AML-193 (cell line): ENCODE measurements around the gene NODAL.

ENCODE experiments used
- DNase-seq, 2 experiments: peaks; one replicate each; lab custom pipeline; 2025; lab: John Stamatoyannopoulos, UW

The NODAL gene

GRCh38 chr10:70432561-70433263 lies 8.8 kb downstream of the NODAL start:
- DNase-seq = no peak

- no peak for DNase-seq
Measured at GRCh38 chr10:70432101-70432500, 9.4 kb downstream of the NODAL start.

GRCh38 chr10:70430493-70431445 lies 10.7 kb downstream of the NODAL start:
- DNase-seq = no peak

- DNase-seq = no peak
Measured at GRCh38 chr10:70426823-70427222, 14.7 kb downstream of the NODAL start.

- no peak for DNase-seq
Measured at GRCh38 chr10:70425096-70425495, 16.4 kb downstream of the NODAL start.

GRCh38 chr10:70424320-70424719 lies 17.2 kb downstream of the NODAL start:
- DNase-seq = no peak

- no peak for DNase-seq
Measured at GRCh38 chr10:70418713-70419112, 22.8 kb downstream of the NODAL start.

GRCh38 chr10:70418229-70418628 lies 23.3 kb downstream of the NODAL start:
- no peak for DNase-seq

- no peak for DNase-seq
Measured at GRCh38 chr10:70417568-70417967, 23.9 kb downstream of the NODAL start.

GRCh38 chr10:70412356-70412755 lies 29.1 kb downstream of the NODAL start:
- DNase-seq = no peak

GRCh38 chr10:70410608-70411007 lies 30.9 kb downstream of the NODAL start:
- DNase-seq = no peak

GRCh38 chr10:70409772-70410171 lies 31.7 kb downstream of the NODAL start:
- DNase-seq = no peak

- peak; percentile 92 to 97 for DNase-seq
Measured at GRCh38 chr10:70405037-70405824, 36.2 kb downstream of the NODAL start.

GRCh38 chr10:70404787-70405036 lies 36.8 kb downstream of the NODAL start:
- DNase-seq = no peak

GRCh38 chr10:70404036-70404786 lies 37.3 kb downstream of the NODAL start, which contains the start of gene EIF4EBP2:
Gene EIF4EBP2, plus strand, starts transcription at chr10:70404145. Its CDS starts 257 bp downstream, at chr10:70404402.
- peak; percentile 83 to 87 for DNase-seq

GRCh38 chr10:70403483-70404035 lies 37.9 kb downstream of the NODAL start:
- DNase-seq = no peak

- DNase-seq = no peak
Measured at GRCh38 chr10:70399177-70399576, 42.3 kb downstream of the NODAL start.

GRCh38 chr10:70396140-70396539 lies 45.3 kb downstream of the NODAL start:
- DNase-seq = no peak

GRCh38 chr10:70391654-70392053 lies 49.8 kb downstream of the NODAL start:
- DNase-seq = no peak
